AG10803 (cell line): ENCODE results near the gene NKX2-3.

Experiments used
- DNase-seq: peaks from one replicate; pipeline ENCODE4 v3.0.0; 2010; ENCODE audit warnings: low read depth
- H3K4me3 ChIP-seq: 2 replicates; pipeline ENCODE4 v1.5.1; 2011; ENCODE audit warnings: mild to moderate bottlenecking, low read length, control low read depth
- TF ChIP-seq, protein P1 (sequence below): conservative IDR thresholded peaks from 2 replicates; pipeline ENCODE4 v1.5.1; 2011; ENCODE audit warnings: mild to moderate bottlenecking, low read length, control low read depth, inconsistent platforms

NKX2-3 gene

DNA sequence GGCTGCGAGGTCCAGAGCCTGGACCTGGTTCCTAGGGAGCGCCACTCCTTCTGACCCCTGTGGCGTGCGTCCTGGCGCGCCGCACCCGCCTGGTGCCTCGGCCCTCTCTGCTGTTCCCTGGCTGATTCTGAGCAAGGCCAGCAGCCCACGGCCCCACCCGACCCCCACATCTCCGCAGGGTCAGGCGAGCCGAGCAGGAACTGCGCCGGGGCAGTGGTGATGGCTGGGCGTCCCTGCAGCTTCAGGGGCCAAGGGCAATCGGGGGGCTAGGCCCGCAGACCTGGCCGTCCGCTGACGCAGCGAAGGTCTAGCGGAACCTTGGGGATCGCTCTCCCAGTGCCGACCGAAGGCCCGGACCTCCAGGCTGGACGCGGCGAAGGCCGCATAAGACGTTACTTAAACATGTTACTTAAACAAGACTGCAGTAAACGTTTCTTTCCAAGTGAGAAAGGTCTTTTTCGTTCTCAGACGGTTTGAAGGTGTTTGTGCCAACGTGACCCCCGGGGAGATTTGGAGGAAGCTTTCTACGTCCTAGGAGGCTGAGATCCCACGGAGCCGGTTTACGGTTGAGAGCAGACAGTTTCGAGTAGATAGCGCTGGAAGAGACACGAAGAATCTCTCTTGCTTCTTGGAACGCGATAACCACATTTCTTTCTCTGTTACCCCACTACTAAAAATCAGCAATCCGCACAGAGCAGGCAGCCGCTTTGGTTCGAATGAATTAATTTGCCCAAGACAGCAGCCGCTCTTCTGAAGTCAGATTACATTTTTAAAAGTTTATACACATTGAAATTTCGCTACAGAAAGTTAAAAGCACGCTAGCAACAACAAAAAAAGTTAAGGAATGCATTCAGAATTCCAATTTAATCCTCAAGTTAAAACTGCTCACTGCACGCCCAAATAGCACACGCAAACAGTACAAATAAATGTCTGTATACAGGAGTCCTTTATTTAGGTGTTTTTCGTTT is 4.9 kb upstream of the NKX2-3 start:
- TF ChIP-seq, protein P1, sequence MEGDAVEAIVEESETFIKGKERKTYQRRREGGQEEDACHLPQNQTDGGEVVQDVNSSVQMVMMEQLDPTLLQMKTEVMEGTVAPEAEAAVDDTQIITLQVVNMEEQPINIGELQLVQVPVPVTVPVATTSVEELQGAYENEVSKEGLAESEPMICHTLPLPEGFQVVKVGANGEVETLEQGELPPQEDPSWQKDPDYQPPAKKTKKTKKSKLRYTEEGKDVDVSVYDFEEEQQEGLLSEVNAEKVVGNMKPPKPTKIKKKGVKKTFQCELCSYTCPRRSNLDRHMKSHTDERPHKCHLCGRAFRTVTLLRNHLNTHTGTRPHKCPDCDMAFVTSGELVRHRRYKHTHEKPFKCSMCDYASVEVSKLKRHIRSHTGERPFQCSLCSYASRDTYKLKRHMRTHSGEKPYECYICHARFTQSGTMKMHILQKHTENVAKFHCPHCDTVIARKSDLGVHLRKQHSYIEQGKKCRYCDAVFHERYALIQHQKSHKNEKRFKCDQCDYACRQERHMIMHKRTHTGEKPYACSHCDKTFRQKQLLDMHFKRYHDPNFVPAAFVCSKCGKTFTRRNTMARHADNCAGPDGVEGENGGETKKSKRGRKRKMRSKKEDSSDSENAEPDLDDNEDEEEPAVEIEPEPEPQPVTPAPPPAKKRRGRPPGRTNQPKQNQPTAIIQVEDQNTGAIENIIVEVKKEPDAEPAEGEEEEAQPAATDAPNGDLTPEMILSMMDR, result no peak
- H3K4me3 ChIP-seq, result no peak overlapping the region
- no peak for DNase-seq

DNA sequence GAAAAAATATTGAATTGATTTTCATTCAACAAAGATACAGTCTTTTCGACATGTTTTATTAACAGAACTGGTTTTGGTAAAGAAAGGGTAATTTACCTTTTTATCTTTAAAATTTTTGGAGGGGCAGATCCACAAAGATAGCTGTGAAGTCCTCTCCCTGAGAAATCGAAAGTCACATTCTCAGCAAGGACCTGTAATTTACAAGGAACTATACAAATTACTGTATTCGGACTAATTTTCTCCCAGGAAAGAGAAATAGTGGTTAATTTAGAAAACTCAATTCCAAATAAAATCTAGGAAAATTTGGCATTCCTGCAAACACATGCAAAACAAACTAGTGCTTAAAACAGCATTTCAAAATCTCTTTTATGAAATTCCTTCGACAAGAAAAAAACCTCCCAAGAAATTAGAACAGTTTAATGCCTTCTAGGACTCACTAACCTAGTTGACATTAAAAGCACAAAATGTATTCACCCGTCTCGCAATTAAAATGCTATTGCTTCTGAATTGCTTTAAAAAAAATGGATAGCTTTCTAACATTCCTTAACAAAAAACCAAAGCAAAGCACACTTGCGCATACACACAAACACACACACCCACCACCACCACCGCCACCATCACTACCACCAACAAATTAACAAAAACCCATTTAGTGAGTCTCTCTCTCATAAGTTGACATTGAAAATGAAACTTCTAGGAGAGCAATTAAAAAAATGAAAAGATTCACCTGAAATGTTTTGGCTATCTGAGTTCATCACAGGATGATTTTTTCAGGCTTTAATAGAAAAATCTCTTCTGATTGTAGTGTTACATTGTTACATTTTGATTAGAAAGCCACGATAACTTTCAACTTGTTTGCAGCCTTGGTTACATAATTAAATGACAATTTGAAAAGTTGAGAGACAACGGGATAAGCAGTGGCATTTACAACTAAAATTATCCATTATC is 4.0 kb upstream of the NKX2-3 start:
- no peak overlapping the region for H3K4me3 ChIP-seq
- TF ChIP-seq, protein P1, result no peak
- no peak for DNase-seq

- no peak for DNase-seq
- no peak overlapping the region for H3K4me3 ChIP-seq
Measured at GRCh38 chr10:99529591-99530107, 3.1 kb upstream of the NKX2-3 start.

DNA sequence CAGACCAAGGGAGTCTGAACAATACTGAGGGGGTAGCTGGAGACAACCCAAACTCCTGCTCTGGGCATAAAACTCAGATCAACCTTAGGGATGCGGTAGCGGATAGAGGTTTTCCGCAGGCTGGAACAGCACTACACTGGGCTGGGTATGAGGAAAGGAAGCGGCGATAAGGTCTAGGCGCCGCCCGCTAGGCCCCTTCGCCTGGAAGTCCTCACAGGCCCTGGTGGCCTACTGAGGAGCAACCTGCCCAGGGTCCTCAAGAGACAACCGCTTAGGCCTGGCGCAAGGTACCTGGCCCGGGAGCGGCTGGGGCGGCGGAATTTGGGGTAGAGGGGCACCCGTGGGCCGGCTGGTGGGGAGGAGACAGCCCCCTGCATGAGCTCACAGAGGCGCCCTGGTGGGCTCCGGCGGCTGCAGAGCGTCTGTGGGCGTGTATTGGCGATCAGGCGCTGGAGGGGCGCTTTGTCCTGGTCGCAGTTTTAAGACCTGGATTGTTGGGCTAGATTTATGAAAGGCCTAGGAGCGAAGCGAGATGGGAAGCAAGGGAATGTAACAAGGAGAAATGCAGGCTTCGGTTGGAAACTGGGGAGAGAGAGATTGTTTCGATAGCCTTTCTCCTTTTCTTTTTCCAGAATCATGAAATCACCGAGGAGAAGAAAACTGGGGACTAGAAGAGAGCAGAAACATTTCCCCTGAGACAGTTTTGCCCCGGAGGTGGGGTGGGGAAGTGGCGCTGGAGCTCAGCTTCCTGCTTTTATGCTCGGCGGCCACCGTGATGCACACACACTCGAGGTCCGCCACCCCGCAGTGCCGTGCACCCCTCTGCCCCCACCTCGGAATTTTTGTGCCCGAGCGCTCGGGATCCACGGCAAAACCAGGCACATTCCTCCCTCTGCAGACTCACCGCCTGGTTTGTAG is 2.4 kb upstream of the NKX2-3 start:
- TF ChIP-seq, protein P1, result no peak
- H3K4me3 ChIP-seq, result no peak overlapping the region
- DNase-seq, result no peak

More at GRCh38 chr10:99529591-99530107, 3.1 kb upstream of the NKX2-3 start:
- TF ChIP-seq, protein P1, result no peak

DNA sequence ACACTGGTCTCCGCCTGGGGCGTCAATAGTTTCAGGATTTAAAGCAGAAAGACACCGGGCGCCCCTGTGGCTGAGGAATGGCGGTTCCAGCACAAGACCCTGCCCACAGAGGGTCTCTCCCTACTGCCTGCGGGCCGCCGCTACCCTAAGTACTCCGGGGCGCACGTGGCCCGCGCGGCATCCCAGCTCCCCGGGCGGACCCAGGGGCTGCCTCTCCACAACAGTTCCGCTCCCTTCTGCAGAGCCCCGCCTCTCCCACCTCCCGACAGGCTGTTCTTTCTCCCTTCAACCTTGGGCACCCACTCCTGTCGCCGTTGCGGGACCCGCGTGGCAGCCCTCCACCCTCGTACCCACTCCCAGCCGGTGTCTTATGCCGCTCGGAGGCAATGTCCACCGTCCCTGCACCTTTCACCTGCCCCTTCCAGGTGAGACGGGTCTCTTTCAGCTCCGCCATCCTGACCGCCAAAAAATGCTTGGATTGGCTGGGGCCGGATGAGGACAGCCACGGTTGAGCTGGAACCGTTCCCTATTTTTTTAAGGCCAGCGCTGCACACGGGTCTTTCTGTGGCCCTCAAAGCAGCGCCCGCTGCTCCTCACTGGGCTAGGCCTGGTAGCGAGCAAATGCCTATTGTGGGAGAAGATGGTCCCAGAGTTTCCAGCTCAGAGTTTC is 1.6 kb upstream of the NKX2-3 start:
- TF ChIP-seq, protein P1, result no peak
- no peak for DNase-seq
- no peak overlapping the region for H3K4me3 ChIP-seq
